ENCODE measurements around the gene SYTL1.

- no peak for TF ChIP-seq CTCF (IDR thresholded peaks at IDR 0.05; ENCODE audit: borderline replicate concordance, extremely low read depth, low read length, poor library complexity, severe bottlenecking)
- no peak for TF ChIP-seq EZH2 (IDR thresholded peaks at IDR 0.05; ENCODE audit: borderline replicate concordance, low read depth, low read length, severe bottlenecking)
These were observed 55.9 kb downstream of the SYTL1 start for GRCh38 chr1:27397749-27398148.
